GM18511 (cell line): ENCODE data around the gene FBXL16.
A peak's percentile ranks its signal among the peaks of the same experiment; 100 is the strongest.

ENCODE experiments used
- ATAC-seq: cut with Tn5 transposase; IDR thresholded peaks from one replicate; pipeline ENCODE4 v1.9.1; 2021; ENCODE audit warnings: mild to moderate bottlenecking, moderate library complexity; ENCODE audit not compliant: unreplicated experiment

Gene FBXL16

GRCh38 chr16:734981-735881, 29.6 kb upstream of the FBXL16 start:
- no peak for ATAC-seq

DNA sequence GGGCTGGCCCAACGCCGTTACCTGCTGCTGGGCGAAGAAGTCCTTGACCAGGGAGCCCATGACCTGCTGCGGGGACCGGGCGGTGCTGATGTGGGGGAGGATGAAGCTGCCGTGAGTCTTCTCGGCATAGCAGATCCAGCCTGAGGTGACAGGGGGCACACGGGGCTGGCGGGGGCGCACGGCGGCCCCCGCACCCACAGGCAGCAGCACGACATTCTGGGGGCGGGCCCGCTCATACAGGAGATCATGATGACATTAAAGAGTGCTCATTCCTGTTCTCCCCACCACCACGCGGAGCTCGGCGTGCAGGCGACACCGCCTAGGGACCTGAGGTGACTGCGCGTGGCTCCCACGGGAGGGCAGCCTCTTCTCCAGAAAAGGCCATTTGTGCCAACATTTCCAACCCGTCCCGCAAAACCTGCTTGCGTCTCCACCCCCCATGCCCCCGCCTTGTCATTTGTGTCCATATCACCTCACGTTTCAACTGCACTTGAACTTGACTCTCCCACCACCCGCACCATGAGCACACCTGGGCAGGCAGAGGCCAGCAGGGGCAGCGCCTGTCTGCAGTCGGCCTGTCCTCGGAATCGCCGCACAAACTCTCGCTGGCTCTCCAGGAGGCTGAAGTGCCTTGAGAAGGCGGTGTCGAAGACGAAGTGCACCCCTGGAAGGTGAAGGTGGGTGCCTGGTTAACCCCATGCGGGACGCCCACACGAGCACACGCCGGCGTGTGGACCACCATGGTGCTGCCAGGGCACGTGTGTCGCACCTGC, 28.8 kb upstream of the FBXL16 start:
- no peak for ATAC-seq

DNA sequence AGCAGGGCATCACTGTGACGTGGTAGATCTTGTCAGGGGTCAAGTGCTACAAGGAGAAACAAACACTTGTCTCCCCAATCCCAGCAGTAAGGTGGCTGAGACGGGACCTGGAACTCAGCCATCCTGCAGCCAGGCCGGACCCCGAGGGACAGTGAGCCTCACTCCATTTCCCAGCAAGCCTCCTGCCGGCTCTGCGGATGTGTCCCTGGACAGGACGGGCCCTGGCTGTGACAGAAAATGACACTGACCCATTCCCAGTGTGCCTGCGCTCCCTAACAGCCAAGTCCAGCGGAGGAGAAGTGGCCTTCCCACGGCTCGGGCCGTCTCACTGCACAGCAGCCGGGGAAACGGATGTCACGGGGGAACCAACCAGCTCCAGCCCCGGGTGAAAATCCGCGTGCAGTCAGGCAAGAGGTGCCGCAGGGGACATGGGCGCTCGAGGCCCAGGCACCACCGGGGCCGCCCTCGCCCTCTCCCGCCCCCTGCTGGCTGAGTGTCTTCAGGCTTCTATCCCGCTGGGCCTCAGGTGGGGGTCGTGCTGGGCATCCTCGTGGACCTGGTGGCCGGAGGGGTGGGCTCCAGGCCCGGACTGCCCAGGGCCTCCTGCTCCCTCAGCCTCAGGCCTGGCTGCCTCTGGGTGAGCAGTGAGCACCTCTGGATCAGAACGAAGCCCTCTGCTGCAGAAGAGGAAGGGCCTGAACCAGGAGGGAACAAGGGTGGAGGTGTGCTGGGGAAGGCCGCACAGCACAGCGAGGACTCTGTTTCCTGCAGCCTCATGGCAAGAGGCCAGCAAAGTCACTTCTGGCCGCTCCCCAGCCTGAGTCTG, 28.0 kb upstream of the FBXL16 start:
- no peak for ATAC-seq

DNA sequence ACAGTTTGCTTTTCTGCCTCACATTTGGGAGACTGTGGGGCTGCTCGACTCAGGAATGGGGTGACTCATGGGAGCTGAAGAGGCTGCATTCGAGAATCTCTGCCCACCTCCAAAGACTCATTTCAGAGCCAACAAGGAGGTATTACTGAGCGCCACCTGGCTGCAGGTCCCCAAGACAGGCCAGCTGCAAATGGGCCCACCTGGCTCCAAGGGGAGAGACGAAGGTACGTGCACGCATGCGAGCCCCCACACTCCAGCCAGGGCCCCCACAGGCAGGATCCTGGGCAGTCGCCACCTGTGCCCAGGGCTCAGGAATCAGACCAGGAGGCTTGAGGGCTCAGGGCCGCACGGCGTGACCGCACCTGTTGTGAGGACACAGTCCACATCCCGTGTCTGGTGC, 27.3 kb upstream of the FBXL16 start:
- no peak for ATAC-seq

GRCh38 chr16:732332-732731, 26.7 kb upstream of the FBXL16 start:
- ATAC-seq: no peak

- ATAC-seq: no peak
Measured at GRCh38 chr16:730666-731509, 25.3 kb upstream of the FBXL16 start.

DNA sequence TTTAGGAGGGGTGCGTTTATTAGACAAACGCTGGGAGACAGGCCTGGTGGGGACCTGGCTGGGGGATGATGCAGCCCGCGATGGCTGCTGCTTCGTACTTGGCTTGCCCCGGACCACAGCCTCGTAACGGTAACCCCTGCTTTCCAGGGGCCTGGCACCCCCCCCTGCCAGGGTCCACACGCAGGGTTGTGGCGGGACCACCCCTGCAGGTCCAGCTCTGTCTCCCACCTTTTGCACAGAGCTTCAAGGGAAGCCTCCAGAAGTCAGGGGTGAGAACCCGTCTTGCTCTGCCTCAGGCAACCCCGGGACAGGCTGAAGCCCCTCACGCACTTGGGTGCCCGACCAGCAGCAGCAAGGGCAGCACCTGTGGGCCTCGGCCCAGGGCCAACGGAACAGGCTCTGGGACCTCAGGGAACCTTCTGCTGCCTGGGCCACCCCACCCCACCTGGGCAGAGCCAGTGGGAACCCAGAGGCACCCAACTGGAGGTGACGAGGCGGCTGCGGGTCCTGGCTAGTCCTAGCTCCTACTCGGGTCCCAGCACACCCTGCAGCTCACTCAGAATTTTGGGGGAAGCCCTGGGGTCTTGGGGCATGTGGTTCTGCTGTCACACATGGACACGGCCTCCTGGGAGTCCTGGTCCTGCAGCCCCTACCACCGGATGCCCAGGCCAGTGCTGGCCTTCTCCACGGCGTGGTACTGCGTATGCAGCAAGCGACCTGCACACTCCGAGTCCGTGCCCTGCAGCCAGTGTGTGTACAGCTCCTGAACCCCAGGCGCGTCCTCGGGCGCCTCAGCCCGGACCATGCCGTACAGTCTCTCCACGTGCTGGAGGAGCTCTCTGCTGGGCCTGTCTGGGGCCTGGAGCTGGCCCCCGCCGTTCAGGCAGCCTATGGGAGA, 24.4 kb upstream of the FBXL16 start:
- no peak for ATAC-seq

DNA sequence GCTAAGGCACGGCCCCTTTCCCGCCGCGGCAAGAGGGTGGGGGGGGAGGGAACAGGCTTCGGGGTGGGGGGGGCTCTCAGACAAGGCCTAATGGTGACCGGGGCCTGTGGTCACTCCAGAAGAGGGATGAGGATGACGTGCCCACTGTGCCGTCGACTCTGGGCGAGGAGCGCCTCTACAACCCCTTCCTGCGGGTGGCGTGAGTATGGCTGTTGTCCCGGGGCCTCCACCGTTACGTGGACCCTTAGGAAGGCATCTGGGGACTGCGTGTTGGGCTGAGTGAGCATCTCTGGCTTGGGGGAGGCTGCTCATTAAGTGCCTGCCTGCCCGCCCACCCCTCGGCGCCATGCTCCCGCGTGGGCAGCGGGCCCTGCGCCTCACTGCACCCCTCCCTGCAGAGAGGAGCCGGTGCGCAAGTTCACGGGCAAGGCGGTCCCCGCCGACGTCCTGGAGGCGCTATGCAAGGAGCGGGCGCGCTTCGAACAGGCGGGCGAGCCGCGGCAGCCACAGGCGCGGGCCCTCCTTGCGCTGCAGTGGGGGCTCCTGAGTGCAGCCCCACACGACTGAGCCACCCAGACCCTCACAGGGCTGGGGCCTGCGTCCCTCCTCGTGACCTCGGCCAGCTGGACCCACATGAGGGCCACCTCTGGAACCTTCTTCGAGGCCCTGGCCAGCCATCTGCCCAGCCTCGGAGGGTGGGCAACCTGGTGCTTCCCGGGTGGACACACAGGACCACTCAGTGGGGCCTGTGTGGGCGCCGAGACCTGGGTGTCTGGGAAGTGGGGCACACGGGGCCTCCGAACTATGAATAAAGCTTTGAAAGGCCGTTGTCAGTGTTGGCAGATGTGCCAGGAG, 23.5 kb upstream of the FBXL16 start:
- ATAC-seq: no peak

DNA sequence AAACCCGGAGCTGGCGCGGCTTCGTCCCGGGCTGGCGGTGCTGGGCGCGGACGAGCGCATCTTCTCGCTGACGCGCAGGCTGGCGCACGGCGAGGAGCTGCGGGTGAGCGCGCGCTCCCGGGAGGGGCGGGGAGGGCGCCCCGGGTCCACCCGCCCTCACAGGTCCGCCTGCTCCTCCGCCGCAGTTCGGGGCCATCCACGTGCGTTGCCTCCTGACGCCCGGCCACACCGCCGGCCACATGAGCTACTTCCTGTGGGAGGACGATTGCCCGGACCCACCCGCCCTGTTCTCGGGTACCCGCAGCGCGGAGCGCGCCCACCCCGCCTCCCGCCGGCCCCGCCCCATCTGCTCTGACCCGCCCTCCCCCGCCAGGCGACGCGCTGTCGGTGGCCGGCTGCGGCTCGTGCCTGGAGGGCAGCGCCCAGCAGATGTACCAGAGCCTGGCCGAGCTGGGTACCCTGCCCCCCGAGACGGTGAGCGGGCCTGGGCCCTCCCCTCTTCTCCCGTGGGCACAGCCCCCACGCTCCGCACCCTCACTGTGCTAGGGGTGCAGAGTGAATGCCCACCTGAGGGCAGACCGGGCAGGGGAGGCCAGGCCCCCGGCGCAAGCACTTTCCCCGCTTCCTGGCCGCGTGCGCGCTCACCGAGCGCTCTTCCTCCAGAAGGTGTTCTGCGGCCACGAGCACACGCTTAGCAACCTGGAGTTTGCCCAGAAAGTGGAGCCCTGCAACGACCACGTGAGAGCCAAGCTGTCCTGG, 22.7 kb upstream of the FBXL16 start:
- ATAC-seq: peak; percentile 43

- ATAC-seq: no peak
Measured at GRCh38 chr16:727291-727977, 21.8 kb upstream of the FBXL16 start.

GRCh38 chr16:726438-727290, 21.1 kb upstream of the FBXL16 start, which contains the start of the genes CCDC78 and HAGHL:
CCDC78 (minus strand) TSS chr16:726443; CDS start chr16:726367, 76 bp downstream.
HAGHL (plus strand) TSS chr16:727106; CDS start chr16:727510, 404 bp downstream.
- no peak for ATAC-seq

DNA sequence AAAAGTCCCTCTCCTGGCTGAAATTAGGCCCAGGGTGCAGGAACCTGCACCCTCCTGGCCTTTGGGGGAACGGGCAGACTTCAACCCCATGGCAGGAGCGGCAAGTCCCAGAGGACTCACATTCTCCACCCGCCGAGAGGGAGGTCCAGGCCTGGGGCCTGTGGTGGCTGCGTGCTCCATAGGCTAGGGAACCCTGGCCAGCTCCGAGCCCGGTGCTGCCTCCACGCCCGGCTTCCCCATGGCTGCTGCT, 20.5 kb upstream of the FBXL16 start:
- no peak for ATAC-seq

DNA sequence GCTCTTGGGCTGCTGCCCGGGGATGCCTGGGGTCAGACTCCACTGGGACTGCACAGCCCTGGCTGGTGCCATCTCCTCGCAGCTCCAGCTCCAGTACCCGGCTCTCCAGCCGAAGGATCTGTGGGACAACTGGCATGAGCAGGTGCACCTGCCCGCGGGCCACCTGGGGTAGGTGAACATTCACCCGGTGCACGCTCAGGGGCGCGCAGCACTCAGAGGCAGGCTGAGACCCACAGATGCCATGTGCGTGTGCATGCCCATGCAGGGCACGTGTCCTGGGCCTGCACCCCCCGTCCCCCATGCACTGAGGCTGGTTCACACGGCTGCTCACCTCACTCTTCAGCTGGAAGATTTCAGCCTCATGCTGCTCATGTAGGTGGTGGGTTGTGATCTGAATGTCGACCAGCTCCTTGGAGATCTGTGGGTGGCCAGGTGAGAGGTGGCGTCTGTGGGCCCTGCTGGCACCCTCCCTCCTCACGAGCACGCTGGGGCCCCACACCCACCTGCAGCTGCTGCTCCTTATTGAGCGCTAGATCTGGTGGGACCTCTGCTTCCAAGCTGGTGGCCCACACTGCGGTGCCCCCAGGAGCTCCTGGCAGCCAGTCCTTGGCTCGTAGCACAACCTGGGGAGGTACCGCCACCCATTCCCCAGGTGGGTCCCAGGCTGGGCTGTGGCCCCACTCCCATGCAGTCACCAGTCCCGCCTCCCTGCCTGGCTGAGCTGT, 20.0 kb upstream of the FBXL16 start:
- no peak for ATAC-seq

DNA sequence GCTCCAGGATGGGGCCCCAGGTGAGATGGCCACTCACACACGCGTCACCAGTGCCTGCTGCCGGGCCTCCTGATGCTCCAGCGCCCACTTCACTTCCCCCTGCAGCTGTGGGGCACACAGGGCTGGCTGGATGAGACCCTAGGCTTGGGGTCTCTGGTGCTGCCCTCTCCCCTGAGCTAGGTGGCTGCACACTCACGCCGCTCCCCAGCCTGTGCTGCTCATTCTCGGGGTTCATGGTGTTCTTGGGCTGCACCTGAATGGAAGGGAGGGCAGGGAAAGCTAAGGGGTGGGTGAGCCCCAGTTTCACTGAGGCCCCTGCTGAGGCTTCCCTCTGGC, 19.4 kb upstream of the FBXL16 start:
- no peak for ATAC-seq

DNA sequence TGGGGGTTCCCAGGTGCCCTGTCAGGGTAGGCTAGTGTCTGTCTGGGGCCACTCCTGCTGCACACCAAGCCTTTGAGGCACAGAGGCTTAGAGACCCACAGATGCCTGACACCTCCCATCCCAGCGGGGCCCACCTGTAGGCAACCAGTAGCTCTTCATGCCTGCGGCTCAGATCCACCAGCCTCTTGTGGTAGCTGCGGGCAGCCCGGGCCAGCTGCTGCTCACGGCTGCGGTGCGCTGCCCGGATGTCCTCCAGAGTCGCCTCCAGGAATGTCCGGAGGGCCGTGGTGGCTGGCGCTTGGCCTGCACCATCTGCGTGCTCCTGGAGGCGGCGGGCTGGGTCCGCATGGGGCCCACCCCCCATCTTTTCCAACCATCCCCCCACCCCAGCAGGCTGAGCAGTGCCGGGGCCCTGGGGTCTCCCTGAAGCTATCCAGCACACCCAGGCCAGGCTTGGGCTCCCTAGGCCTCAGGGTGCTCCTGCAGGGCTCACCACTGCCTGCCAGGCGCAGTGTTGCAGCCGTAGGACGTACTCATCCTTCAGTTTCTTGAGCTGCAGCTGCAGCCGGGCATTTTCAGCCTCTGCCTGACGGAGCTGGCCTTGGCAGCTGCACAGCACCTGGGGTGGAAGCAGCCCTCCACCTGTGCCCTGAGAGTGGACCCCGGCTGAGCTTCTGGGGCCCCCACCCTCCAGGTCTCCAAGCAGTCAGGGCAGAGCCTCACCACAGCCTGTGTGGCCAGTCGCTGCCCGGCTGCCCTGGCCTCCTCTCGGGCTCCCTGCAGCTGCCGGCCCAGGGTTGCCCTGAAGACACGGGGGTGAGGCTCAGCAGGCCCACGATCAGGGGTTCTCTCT, 18.8 kb upstream of the FBXL16 start:
- ATAC-seq: no peak
